Hematopoietic multipotent progenitor cell treated with erythropoietin and hydrocortisone succinate and interleukin-3 and kit ligand, for 17 days (in vitro differentiated cells): ENCODE measurements around the gene KIFC3.

Source experiments
- DNase-seq: peaks from one replicate; pipeline ENCODE4 v3.0.0-alpha.2; 2015; ENCODE audit warnings: low spot score

The KIFC3 gene

GRCh38 chr16:57764341-57765159, 37.7 kb downstream of the KIFC3 start:
- DNase-seq: peak; percentile 43

DNA sequence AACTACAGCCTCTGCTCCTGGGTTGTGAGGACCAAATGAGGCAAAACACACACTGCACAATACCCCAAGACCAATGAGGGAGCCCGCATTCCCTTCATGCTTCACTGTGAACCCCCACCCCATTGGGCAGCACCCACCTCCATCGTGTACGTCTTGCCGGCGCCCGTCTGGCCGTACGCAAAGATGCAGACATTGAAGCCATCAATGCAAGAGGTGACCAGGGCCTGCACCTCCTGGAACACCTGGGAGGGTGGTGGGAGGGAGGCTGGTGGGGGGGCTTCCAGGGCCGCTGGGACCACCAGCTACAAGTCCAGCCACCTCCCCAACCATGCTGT, 38.3 kb downstream of the KIFC3 start:
- no peak for DNase-seq

DNA sequence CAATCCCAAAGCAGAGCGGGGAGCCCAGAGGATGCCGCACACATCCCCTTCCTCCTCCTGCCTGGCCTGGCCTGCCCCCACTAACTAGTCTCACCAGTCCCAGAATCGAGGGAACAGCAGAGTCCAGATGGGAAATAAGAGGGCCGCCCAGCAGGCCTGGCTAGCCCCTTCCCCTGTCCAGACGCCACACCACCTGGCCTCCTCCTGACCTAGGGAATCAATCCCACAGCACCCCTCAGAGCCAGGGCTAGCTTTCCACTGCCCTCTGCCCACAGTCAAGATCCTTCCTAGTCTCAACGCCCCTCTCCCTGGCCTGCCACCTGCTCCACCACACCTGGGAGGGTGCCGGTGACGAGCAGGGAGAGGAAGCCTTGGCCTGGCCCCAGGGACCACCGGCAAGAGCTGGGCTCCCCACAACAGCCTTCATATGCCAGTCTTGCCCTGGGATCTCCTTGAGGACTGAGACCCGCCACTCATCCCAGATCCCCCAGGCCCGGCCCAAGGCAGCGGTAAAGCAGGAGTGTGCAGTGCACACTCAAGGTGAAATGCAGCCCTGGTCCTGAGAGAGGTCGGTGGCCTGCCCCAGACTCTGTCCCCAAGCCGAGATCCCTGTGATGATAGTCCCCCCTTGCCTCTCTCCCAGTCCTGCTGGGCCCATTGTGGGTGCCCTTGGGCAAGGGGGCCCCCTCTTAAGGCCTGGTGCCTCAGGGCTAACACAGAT, 38.8 kb downstream of the KIFC3 start:
- DNase-seq: no peak

DNA sequence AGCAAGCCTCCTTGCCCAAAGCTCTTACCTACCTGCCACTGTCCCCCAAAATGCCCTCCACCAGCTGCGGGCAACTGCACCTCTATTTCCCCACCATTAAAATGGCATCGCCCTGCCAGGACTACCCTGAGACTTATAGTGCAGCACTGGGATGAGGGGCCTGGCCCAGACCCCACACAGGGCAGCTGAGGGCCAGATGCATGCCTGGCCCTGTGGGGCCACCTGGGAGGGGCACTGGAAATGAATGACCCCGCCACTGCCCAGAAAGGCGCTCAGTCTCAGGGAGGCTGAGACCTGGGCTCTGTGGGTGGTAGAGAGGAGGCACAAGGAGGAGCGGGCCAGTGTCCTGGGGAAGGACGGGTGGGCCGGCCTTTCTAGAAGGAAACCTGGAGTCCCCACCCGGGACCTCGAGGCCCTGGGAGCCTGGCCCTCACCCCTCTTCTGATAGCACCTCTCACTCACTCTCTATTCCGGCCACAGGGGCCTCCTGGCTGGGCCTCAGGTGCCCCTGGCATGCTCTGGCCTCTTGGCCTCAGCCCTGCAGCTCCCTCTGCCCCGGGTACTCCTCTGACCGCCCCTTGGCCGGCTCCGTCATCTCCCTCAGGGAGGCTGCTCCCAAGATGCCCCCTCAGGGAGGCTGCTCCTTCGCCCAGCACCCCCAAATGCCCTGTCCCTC, 39.8 kb downstream of the KIFC3 start:
- DNase-seq: no peak

- DNase-seq: no peak
Measured at GRCh38 chr16:57761957-57762356, 40.3 kb downstream of the KIFC3 start.

DNA sequence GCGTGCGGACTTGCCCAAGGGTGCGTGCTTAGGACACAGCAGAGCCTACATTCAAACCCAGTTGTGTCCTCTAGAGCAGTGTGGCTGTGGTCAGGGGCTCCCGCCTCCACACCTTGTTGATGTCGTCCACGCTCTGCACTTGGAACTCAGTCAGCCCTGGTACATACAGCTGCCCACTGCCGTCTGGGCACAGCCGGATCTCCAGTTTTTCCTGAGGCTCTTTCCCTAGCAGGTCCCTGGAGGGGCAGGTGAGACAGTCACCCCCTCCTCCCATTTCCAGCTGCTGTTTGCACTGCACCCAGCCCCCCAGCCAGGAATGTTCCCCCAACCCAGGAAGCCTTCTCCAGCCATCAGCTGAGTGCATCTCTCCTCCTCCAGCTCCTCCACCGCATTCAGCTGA, 41.0 kb downstream of the KIFC3 start:
- no peak for DNase-seq

- no peak for DNase-seq
Measured at GRCh38 chr16:57760357-57761160, 41.7 kb downstream of the KIFC3 start.

GRCh38 chr16:57759541-57760356, 42.5 kb downstream of the KIFC3 start:
- no peak for DNase-seq

- DNase-seq: no peak
Measured at GRCh38 chr16:57759131-57759530, 43.2 kb downstream of the KIFC3 start.

- no peak for DNase-seq
Measured at GRCh38 chr16:57758331-57759117, 43.8 kb downstream of the KIFC3 start.

- no peak for DNase-seq
Measured at GRCh38 chr16:57757883-57758282, 44.4 kb downstream of the KIFC3 start.

DNA sequence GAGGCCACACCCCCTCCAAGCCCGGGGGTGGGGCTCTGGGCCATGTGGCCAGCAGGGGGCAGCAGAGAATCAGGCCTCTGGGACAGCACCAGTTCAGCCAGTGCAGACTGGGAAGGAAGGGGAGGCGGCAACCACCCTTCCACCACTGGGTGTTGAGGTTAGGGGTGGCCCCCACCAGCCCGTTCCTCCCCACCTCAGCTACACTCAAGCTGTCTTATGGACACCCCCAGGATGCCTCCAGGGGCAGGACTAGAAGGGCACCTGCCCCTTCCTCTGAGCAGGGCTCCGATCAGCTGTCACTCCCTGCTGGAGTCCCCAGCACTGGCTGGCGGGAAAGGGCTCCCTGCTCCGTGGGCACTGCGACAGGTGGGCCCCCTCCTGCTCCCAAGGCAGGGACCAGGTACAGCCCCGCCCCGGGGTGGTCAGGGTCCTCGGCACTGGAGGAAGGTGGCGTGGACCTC, 44.9 kb downstream of the KIFC3 start:
- DNase-seq: peak; percentile 91

DNA sequence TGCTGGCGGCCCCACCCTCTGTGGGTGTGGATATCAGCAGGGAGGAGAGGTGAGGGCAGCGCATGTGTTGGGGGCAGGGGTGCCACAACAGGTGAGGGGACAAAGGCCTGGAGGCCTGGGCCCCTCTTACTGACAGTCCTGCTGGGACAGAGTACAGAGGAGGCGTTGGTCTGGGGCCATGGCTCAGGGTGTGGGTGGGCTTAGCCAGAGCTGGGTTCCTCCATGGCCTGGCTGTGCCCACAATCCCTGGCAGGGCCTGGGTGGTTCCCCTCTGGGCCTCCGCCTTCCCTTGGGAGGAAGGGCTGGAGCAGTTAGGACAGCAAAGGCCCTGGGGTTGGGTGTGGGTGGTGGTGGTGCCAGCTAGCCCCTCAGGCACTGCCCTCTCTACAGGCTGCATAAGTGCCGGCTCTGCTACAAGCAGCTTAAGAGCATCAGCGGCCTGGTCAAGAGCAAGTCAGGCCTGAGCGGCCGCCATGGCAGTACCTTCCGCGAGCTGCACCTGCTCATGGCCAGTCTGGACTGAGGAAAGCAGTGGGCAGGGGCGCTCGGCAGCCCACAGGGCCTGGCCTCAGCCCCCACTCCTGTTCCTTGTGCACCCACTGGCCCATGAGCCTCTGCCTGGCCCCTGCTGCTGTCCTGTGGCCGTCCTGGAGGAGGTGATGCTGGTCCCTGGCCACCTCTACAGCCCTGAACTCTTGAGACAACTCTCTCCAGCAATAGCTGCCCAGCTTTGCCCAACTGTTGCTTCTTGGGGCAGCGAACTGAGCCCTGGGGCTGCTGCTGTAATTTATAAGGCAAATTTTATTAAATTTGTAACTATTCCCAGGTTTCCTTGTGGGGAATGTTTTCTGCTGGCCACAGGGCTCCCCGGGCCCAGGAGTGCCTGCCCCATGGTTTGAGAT, 45.6 kb downstream of the KIFC3 start:
- no peak for DNase-seq

DNA sequence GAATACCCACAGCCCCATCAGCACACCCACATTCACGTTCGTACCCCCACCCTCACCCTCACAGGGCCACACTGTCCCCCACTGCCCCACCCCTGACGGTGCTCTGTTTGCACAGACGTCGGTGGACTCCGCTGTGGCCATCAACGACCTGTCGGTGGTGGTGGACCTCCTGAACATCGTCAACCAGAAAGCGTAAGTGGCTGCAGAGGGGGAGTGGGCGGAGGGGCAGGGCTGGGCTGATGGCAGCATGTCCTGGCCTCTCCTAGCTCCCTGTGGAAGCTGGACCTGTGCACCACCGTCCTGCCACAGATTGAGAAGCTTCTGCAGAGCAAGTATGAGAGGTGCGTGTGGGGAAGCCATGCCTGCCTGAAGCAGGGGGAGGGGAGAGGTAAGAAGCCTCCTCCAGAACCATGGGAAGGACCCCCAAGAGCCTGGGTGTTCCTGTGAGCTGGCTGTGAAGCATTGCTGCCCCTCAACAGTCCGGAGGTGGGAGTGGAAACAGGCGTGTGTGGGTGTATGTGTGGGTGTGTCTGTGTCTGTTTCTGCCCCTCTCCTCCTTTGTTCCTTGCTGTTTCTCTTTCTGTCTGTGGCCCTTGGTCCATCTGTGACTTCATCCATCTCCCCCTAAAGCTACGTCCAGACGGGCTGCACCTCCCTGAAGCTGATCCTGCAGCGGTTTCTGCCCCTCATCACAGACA, 46.4 kb downstream of the KIFC3 start:
- no peak for DNase-seq

DNA sequence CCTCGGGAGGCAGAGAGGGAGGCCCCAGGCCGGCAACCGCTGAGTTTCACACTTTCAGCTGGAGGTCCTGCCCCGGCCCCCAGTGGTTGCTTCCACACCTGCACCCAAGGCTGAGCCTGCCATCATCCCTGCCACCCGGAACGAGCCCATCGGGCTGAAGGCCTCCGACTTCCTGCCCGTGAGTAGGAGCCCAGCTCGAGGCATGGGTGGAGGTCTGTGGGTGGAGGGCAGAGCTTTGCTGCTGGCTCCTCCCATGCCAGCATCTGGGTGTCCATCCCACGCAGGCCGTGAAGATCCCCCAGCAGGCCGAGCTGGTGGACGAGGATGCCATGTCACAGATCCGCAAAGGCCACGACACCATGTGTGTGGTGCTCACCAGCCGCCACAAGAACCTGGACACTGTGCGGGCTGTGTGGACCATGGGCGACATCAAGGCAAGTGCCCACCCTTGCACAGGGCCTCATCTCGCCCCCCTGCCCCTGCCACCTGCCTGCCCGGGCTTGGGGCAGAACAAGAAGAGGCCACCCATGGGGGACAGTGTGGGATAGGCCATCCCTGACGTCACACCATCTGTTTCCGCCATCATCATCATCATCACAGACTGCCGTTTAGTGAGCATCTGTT, 47.1 kb downstream of the KIFC3 start:
- no peak for DNase-seq

DNA sequence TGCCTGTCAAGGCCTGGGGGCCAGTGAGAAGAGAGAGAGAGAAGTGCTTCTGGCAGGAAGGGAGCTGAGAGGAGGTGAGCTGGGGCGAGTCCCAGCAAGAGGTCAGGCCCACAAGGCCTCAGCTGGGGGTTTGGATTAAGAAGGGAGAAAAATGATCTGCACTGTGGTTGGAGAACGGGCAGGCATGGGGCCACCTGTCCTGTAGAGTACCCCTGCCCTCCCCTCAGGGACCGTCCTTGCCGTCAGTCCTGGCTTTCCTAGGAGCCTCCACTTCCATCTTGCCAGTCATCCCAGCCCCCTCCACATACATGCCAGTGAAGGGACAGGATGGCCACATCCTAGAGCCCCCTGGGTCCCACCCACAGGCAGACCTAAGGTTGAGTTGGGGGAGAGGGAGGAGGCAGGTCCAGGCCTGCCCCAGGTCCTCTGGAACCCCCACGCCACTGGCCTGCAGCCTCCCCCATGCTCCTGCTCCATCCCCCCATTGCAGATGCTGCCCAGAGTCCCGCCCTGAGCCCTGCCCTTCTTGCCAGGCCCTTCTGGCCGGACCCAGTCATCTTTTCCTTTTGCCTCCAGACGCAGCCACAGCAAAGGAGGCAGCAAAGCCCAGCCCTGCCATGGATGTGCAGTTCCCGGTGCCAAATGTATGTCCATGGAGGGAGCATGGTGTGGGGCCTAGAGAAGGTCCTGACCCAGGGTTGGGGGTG, 47.8 kb downstream of the KIFC3 start:
- no peak for DNase-seq
